ENCODE data around the gene SYT5.

Gene SYT5

GRCh38 chr19:55179606-55180484, at the start of gene SYT5:
TSS of gene SYT5 (minus strand) at chr19:55180289. CDS start at chr19:55179041, 1,248 bp downstream.
- DNase-seq (ENCODE audit: insufficient read length, low spot score) (no peak), FAIRE-seq (no peak)
- no peak for TF ChIP-seq CTCF (IDR thresholded peaks at IDR 0.05; ENCODE audit: insufficient read depth, missing control alignments)

- no peak for DNase-seq (ENCODE audit: insufficient read length, low spot score)
- FAIRE-seq: no peak
- no peak for TF ChIP-seq CTCF (IDR thresholded peaks at IDR 0.05; ENCODE audit: insufficient read depth, missing control alignments)
These were observed 49.7 kb upstream of the SYT5 start for GRCh38 chr19:55229789-55230182.

GRCh38 chr19:55229145-55229788, 49.2 kb upstream of the SYT5 start:
- no peak for TF ChIP-seq CTCF (IDR thresholded peaks at IDR 0.05; ENCODE audit: insufficient read depth, missing control alignments)
- DNase-seq (ENCODE audit: insufficient read length, low spot score) (no peak), FAIRE-seq (no peak)

- no peak for DNase-seq (ENCODE audit: insufficient read length, low spot score)
- no peak for FAIRE-seq
- TF ChIP-seq CTCF (IDR thresholded peaks at IDR 0.05; ENCODE audit: insufficient read depth, missing control alignments): no peak
These were observed 48.4 kb upstream of the SYT5 start, which contains the start of gene TMEM86B for GRCh38 chr19:55228403-55229031. TSS of gene TMEM86B (minus strand) at chr19:55228763. CDS start at chr19:55228741, 22 bp downstream.

GRCh38 chr19:55228015-55228391, 47.9 kb upstream of the SYT5 start:
- FAIRE-seq (no peak), DNase-seq (ENCODE audit: insufficient read length, low spot score) (no peak)
- no peak for TF ChIP-seq CTCF (IDR thresholded peaks at IDR 0.05; ENCODE audit: insufficient read depth, missing control alignments)

- DNase-seq (ENCODE audit: insufficient read length, low spot score): no peak
- TF ChIP-seq CTCF (IDR thresholded peaks at IDR 0.05; ENCODE audit: insufficient read depth, missing control alignments): no peak
- FAIRE-seq: no peak
These were observed 47.3 kb upstream of the SYT5 start for GRCh38 chr19:55227241-55228014.

All from D721Med (cell line).